Measurements from ENCODE around the gene ZCCHC2.

DNA sequence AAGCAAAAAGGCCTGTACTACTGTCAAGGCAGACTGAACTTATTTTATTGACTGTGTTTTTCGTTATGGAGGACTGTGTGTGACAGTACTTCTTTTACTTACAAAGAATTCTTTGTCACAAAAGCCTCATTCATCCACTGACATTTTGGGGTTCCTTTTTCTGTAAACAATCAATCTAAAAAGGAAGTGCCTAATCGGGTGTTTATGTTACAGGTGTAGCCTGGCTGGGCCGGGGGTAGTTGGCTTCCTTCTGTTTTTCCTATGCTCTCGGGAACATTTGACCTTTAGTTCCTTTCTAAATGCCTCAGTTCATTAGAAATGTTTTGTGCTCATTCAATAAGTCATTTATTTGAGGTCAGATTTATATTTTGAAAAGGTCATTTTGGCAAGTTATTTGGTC lies 8.3 kb downstream of the ZCCHC2 start:
- no peak for TF ChIP-seq EZH2 (IDR thresholded peaks at IDR 0.05; ENCODE audit: low read length)
- TF ChIP-seq, protein P1, sequence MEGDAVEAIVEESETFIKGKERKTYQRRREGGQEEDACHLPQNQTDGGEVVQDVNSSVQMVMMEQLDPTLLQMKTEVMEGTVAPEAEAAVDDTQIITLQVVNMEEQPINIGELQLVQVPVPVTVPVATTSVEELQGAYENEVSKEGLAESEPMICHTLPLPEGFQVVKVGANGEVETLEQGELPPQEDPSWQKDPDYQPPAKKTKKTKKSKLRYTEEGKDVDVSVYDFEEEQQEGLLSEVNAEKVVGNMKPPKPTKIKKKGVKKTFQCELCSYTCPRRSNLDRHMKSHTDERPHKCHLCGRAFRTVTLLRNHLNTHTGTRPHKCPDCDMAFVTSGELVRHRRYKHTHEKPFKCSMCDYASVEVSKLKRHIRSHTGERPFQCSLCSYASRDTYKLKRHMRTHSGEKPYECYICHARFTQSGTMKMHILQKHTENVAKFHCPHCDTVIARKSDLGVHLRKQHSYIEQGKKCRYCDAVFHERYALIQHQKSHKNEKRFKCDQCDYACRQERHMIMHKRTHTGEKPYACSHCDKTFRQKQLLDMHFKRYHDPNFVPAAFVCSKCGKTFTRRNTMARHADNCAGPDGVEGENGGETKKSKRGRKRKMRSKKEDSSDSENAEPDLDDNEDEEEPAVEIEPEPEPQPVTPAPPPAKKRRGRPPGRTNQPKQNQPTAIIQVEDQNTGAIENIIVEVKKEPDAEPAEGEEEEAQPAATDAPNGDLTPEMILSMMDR (optimal IDR thresholded peaks at IDR 0.05 in 1 of 3, IDR thresholded peaks at IDR 0.05 in 1 of 3, conservative IDR thresholded peaks at IDR 0.05 in 1 of 3; ENCODE audit: extremely low read depth in 1 of 3, insufficient read depth in 2 of 3, low read length in 3 of 3), result no peak
